Measurements from ENCODE around the gene SLC17A4. TPM values are rescaled to one million over a fixed set of nuclear protein-coding genes. Genes with fewer than 3 reads are reported as not detected.
"Not testable (repeated sequence)": the region's sequence is repeated elsewhere in the genome, so short reads cannot be mapped to it uniquely, and the experiment has no call there.

The SLC17A4 gene
- not detected in 2 replicates for total RNA-seq

- intact Hi-C loops (cut with micrococcal nuclease), result no loop called here
These were observed at the start of gene SLC17A4 for GRCh38 chr6:25754535-25754934. SLC17A4 (plus strand) TSS chr6:25754742; CDS start chr6:25761963, 7,221 bp downstream.

- intact Hi-C loops (cut with micrococcal nuclease), result no loop called here
These were observed 48.1 kb upstream of the SLC17A4 start for GRCh38 chr6:25706314-25707014.

- intact Hi-C loops (cut with micrococcal nuclease), result no loop called here
These were observed 44.8 kb upstream of the SLC17A4 start for GRCh38 chr6:25709761-25710160.

- intact Hi-C loops (cut with micrococcal nuclease), result no loop called here
These were observed 44.3 kb upstream of the SLC17A4 start for GRCh38 chr6:25710287-25710686.

GRCh38 chr6:25713824-25714223 lies 40.7 kb upstream of the SLC17A4 start:
- intact Hi-C loops (cut with micrococcal nuclease), result no loop called here

- intact Hi-C loops (cut with micrococcal nuclease), result no loop called here
These were observed 39.8 kb upstream of the SLC17A4 start for GRCh38 chr6:25714765-25715164.

GRCh38 chr6:25715794-25716193 lies 38.7 kb upstream of the SLC17A4 start:
- intact Hi-C loops (cut with micrococcal nuclease), result no loop called here

- intact Hi-C loops (cut with micrococcal nuclease), result no loop called here
These were observed 36.4 kb upstream of the SLC17A4 start for GRCh38 chr6:25717866-25718740.

GRCh38 chr6:25726122-25726911 lies 28.2 kb upstream of the SLC17A4 start:
- intact Hi-C loops (cut with micrococcal nuclease), result no loop called here

GRCh38 chr6:25727028-25727427 lies 27.5 kb upstream of the SLC17A4 start:
- intact Hi-C loops (cut with micrococcal nuclease), result no loop called here

- intact Hi-C loops (cut with micrococcal nuclease), result no loop called here
These were observed 23.6 kb upstream of the SLC17A4 start for GRCh38 chr6:25730907-25731306.

- intact Hi-C loops (cut with micrococcal nuclease), result no loop called here
These were observed 22.8 kb upstream of the SLC17A4 start for GRCh38 chr6:25731721-25732120.

- intact Hi-C loops (cut with micrococcal nuclease), result no loop called here
These were observed 21.9 kb upstream of the SLC17A4 start for GRCh38 chr6:25732468-25733198.

- intact Hi-C loops (cut with micrococcal nuclease), result no loop called here
These were observed 19.3 kb upstream of the SLC17A4 start for GRCh38 chr6:25735261-25735660.

GRCh38 chr6:25743868-25744267 lies 10.7 kb upstream of the SLC17A4 start:
- intact Hi-C loops (cut with micrococcal nuclease), result no loop called here

- intact Hi-C loops (cut with micrococcal nuclease), result no loop called here
These were observed 8.7 kb upstream of the SLC17A4 start for GRCh38 chr6:25745836-25746235.

- intact Hi-C loops (cut with micrococcal nuclease), result no loop called here
These were observed 7.6 kb upstream of the SLC17A4 start for GRCh38 chr6:25746968-25747367.

- intact Hi-C loops (cut with micrococcal nuclease), result no loop called here
These were observed 7.1 kb upstream of the SLC17A4 start for GRCh38 chr6:25747477-25747876.

GRCh38 chr6:25748049-25748448 lies 6.5 kb upstream of the SLC17A4 start:
- intact Hi-C loops (cut with micrococcal nuclease), result no loop called here

- intact Hi-C loops (cut with micrococcal nuclease), result not testable (repeated sequence)
These were observed 5.7 kb upstream of the SLC17A4 start for GRCh38 chr6:25748601-25749517.

All from T-helper 1 cell treated with Interleukin-12 subunit alpha and Interleukin-12 subunit beta and Interleukin-4 antibody, amounts not matched to agents 30 ng/mL and 1 ng/mL, for 36 hours (primary cell).